GM23248 (cell line): ENCODE measurements around the gene INPP5A.

Experiments
- EZH2 ChIP-seq: fragments of 200-600 bp; sonication (generic); IDR thresholded peaks from 2 replicates; pipeline ENCODE4 v1.6.1; 2018; ENCODE audit warnings: antibody characterized with exemption, mild to moderate bottlenecking; ENCODE audit not compliant: insufficient read depth, poor library complexity, severe bottlenecking
- EZH2phosphoT487 ChIP-seq: fragments of 200-600 bp; sonication (generic); IDR thresholded peaks from 2 replicates; pipeline ENCODE4 v1.6.1; 2018; ENCODE audit warnings: antibody characterized with exemption, moderate library complexity, mild to moderate bottlenecking, low read depth; ENCODE audit not compliant: insufficient read depth

DNA sequence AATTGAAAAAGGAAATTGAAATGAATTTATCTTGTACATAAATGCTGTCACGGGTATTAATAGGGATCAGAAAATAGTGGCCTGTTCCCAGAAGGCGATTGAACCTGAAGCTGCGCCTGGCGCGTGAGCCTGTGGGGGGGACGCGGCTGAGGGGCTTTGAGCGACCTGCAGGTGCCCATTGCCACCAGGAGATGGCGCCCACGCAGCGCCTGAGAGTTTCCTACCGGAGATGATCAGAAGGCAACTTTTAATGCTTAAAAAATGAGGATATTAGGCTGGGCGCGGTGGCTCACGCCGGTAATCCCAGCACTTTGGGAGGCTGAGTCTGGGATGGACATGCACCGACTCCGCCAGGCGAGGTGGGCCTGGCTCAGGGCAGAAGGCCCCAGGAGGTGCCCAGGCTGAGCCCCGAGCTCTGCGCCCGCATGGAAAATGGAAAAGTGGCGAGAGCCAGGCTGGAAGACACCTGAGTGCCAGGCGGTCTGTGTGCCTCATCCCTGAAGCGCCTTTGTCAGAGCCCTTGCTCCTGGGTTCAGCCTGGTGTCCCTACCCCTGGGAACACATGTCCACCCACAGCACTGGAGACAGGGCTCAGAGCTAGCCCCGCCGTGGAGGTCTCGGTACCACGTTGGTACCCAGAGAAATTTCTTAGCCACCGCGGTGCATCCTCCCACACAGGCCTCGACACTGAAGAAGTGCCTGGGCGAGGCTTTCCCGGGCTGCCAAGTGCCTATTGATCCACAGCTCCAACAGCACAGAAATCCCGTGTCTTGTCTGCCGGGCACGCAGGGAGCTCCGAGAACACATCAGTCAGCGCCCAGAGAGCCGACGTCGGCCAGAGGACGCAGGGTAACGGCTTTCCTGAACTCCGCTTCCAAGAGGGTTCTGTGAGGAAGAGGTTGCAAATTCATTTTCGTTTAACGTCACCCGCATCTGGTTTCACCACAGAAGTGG, 117.4 kb downstream of the INPP5A start:
- TF ChIP-seq EZH2phosphoT487 (no peak), EZH2 (no peak)
